Jurkat, Clone E6-1 (cell line): ENCODE measurements around the gene CRIP2.
A peak's percentile ranks its signal among the peaks of the same experiment; 100 is the strongest.

Experiments used
- DNase-seq: peaks from one replicate; pipeline ENCODE4 v3.0.0-alpha.2; 2011; ENCODE audit warnings: low read depth, low spot score
- H3K4me3 ChIP-seq: 2 replicates; pipeline ENCODE4 v1.5.1; 2011; ENCODE audit warnings: mild to moderate bottlenecking, low read length, control low read depth, moderate library complexity

The CRIP2 gene

GRCh38 chr14:105484069-105484996 lies 9.7 kb downstream of the CRIP2 start:
- H3K4me3 ChIP-seq: no peak overlapping the region
- no peak for DNase-seq

GRCh38 chr14:105484997-105485393 lies 10.4 kb downstream of the CRIP2 start:
- DNase-seq: no peak
- H3K4me3 ChIP-seq: no peak overlapping the region

GRCh38 chr14:105485739-105486162 lies 11.1 kb downstream of the CRIP2 start:
- no peak overlapping the region for H3K4me3 ChIP-seq

GRCh38 chr14:105486163-105486973 lies 11.7 kb downstream of the CRIP2 start, which contains the start of gene CRIP1:
Gene CRIP1, plus strand, starts transcription at chr14:105486886. Its CDS starts 374 bp downstream, at chr14:105487260.
- DNase-seq: no peak

More at GRCh38 chr14:105485739-105486162, 11.1 kb downstream of the CRIP2 start:
- DNase-seq: no peak

GRCh38 chr14:105486974-105487448 lies 12.4 kb downstream of the CRIP2 start:
- DNase-seq: no peak
- peak overlapping the region; percentile 67 for H3K4me3 ChIP-seq

More at GRCh38 chr14:105486163-105486973, 11.7 kb downstream of the CRIP2 start, which contains the start of gene CRIP1:
- H3K4me3 ChIP-seq: peak within 1 kb of the TSS; percentile 67

GRCh38 chr14:105487449-105487985 lies 12.9 kb downstream of the CRIP2 start:
- peak overlapping the region; percentile 67 for H3K4me3 ChIP-seq
- DNase-seq: no peak

- peak overlapping the region; percentile 67 for H3K4me3 ChIP-seq
- DNase-seq: no peak
Measured at GRCh38 chr14:105487986-105488777, 13.6 kb downstream of the CRIP2 start.

GRCh38 chr14:105488781-105489541 lies 14.3 kb downstream of the CRIP2 start:
- no peak for DNase-seq
- peak overlapping the region; percentile 67 for H3K4me3 ChIP-seq

GRCh38 chr14:105489542-105490266 lies 15.1 kb downstream of the CRIP2 start:
- DNase-seq: peak; percentile 94
- peak overlapping the region; percentile 67 for H3K4me3 ChIP-seq

GRCh38 chr14:105490267-105490571 lies 15.6 kb downstream of the CRIP2 start:
- H3K4me3 ChIP-seq: peak overlapping the region; percentile 67

GRCh38 chr14:105490572-105491365 lies 16.1 kb downstream of the CRIP2 start, which contains the start of gene TEDC1:
Gene TEDC1, plus strand, starts transcription at chr14:105491246. Its CDS starts 130 bp downstream, at chr14:105491376.
- H3K4me3 ChIP-seq: peak within 1 kb of the TSS; percentile 67

More at GRCh38 chr14:105490267-105490571, 15.6 kb downstream of the CRIP2 start:
- DNase-seq: no peak

GRCh38 chr14:105491366-105491973 lies 16.8 kb downstream of the CRIP2 start:
- peak overlapping the region; percentile 63 for H3K4me3 ChIP-seq
- peak; percentile 70 for DNase-seq

More at GRCh38 chr14:105490572-105491365, 16.1 kb downstream of the CRIP2 start, which contains the start of gene TEDC1:
- DNase-seq: peak; percentile 100

GRCh38 chr14:105492031-105492970 lies 17.7 kb downstream of the CRIP2 start:
- DNase-seq: no peak
- H3K4me3 ChIP-seq: peak overlapping the region; percentile 63

- H3K4me3 ChIP-seq: no peak overlapping the region
- no peak for DNase-seq
Measured at GRCh38 chr14:105492971-105493871, 18.6 kb downstream of the CRIP2 start.
